GM21576 (cell line): ENCODE measurements around the gene IL1A.
"Not testable (repeated sequence)": the region's sequence is repeated elsewhere in the genome, so short reads cannot be mapped to it uniquely, and the experiment has no call there.

ENCODE experiments used
- ATAC-seq: cut with Tn5 transposase; IDR thresholded peaks from one replicate; pipeline ENCODE4 v1.9.1; 2021; ENCODE audit warnings: mild to moderate bottlenecking, moderate library complexity; ENCODE audit not compliant: unreplicated experiment

IL1A gene, protein sequence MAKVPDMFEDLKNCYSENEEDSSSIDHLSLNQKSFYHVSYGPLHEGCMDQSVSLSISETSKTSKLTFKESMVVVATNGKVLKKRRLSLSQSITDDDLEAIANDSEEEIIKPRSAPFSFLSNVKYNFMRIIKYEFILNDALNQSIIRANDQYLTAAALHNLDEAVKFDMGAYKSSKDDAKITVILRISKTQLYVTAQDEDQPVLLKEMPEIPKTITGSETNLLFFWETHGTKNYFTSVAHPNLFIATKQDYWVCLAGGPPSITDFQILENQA

DNA sequence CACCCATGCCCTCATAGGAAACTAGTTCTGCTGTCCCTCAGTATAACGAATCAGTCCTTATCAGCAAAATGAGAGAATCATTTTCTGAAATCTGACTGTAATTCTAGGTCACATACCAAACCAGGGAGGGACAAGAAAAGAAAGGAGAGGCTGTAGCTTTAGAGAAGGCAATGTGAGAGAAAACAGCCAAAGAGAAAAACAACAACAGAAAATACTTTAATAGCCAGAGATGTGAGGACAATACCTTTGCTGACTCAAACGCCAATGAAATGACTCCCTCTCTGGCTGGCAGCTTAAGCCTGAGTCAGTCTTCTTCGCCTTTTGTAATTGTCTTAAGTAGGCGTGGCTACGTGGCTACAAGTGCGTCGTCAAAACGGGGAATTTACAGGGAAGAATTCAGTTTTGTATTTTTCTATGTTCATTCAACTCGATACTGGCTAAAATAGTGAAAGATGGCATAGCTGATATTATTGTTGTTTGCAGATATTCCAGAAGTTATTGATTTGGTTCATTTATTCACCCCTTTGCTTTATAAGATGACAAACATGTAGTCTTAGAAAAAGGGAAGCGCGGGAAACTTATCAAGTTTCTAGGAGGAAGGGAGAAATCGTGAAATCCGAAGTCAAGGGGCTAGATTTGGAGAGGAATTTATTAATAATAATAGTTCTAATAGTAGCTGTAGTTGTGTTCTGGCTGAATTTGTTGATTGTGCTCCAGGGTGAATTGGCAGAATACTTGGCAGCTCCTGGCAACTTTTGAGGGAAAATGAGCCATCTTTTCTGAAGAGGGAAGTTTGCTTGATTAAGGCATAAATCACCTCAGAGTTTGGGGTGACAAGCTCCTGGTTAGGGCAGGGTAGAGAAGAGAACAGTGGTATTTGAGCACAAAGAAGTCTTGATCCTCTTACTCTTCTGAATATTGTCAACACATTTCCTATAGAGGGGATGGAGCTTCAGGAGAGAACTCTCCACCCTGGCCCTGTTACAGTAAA is at the start of gene IL1A:
Gene IL1A (minus strand): TSS at position 295 of the 991 bp plus-strand sequence. CDS start 723 bp downstream, outside the sequence.
- no peak for ATAC-seq

DNA sequence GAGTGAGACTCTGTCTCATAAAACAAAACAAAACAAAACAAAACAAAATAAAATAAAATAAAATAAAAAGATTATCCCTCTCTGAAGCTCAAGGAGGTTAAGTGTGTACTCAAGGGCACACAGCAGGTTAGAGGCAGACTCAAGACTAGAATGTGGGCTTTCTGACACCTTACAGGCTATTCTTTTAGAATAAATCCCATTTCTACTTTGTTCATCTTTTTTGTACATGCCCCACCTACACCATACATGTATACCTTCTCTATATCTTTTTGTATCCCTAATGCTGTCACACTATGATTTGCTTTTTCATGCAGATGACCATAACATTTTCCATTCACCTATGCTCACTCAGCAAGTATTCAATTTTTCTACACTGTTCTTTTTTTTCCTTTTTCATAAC is 49.7 kb upstream of the IL1A start:
- no peak for ATAC-seq

DNA sequence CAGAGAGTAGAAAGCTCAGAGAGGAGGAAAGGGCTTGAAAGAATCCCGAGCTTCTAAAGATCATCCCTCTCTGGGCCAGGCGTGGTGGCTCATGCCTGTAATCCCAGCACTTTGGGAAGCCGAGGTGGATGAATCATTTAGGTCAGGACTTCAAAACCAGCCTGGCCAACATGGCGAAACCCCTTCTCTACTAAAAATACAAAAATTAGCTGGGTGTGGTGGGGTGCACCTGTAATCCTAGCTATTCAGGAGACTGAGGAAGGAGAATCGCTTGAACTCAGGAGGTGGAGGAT is 49.3 kb upstream of the IL1A start:
- not testable (repeated sequence) for ATAC-seq

DNA sequence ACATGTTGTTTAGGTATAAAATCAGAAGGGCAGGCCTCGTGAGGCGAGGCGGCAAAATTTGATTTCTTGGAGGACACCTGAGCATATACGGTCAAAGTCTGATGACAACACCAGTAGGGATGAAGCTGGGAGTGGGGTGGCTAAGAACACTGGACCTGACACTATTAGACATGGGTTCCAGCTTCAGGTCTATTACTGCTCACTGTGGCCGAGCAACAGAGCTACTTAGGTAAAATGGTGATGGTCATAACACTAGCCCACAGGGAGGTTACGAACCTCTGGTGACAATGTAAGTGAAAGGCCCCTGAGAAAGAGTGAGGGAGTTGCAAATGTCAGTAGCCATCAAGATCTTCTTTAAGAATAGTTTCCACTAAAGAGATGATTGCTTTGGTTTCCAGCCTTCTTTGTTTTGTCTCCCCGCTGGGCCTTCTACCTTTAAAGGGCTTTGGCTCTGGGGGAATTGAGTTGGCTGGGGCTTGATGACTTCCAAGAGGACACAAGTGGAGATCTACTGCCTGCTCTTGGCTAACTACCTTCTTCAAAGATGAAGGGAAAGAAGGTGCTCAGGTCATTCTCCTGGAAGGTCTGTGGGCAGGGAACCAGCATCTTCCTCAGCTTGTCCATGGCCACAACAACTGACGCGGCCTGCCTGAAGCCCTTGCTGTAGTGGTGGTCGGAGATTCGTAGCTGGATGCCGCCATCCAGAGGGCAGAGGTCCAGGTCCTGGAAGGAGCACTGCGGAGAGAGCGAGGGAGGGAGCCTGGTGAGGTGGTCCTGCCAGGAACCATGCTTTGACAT is 48.7 kb upstream of the IL1A start:
- ATAC-seq: no peak

DNA sequence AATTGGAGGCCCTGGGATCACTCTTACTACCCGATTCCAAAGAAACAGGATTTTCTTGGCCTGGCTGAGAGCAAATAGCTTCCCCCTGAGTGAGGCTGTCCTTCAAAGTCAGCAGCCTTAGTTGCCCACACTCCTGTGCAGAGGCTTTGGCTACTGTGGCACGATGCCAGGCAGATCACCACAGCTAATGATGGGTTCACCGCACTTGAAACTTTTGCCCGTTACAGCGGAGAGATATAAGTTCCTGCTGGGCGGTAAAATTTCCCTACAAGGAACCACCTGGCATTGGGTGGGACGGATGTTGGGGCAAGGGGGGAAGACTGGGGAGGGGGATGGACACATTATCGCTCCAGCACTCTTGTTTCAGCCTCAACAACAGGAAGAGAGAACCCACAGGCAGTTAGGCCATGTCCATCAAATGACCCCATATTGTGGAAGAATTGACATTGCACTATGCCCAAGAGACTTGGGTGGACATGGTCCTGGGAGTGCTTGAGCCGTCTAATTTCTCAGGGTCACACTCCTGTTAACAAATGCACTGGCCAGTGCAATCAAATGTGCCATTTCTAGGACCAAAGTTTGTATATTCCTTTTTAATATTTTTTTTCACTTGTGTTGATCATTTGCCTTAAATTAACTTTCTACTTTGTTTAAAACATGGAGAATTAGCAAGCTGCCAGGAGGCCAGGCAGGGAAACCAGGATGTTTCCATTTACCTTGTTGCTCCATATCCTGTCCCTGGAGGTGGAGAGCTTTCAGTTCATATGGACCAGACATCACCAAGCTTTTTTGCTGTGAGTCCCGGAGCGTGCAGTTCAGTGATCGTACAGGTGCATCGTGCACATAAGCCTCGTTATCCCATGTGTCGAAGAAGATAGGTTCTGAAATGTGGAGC is 47.9 kb upstream of the IL1A start:
- ATAC-seq: no peak

DNA sequence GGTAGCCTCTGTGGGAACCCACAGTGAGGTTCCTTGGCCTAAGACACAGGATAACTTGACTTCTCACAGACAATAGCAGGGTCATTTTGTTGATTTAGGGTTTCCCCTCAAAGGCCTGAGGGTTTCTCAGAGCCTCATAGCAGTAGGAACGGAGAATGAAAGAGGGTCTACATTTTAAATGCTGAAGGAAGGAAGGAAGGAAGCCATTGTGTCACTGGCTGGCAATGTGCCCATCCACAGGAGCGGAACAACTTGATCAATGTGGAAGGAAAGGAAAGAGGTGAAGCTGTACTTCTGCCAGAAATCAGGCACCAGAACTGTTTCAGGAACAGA is 47.2 kb upstream of the IL1A start:
- no peak for ATAC-seq

DNA sequence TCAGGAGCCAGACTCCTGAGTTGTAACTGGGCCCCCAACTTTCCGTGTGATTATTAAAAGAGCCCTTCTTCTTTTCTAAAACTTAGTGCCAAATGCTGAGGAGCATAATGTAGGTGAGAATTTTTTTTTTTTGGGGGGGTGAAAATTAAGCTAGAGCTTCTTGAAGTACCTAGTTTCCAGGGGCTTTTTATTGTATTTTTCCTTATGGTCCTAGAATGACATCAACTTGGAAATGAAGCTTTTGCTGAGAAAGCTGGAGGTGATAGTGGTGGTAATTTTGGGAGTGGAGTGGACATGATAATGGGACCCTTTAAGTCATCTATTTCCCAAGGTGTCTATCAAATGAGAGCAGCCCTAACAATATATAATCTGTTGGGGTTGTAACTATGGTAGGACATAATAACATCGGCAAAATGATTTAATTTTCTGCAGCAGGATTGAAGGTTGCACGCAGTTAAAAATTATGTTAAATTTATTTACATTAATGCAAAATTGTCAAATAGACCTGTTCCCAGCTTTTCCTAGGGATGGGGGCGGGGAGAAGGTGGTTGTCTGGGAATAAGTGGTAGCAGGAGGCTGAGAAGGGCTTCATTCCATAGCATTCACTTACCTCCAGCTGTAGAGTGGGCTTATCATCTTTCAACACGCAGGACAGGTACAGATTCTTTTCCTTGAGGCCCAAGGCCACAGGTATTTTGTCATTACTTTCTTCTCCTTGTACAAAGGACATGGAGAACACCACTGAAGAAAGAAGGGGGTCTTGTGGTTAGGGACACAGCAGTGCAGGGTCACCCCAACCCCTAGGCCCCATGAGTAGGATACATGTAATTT is 46.6 kb upstream of the IL1A start:
- ATAC-seq: no peak

DNA sequence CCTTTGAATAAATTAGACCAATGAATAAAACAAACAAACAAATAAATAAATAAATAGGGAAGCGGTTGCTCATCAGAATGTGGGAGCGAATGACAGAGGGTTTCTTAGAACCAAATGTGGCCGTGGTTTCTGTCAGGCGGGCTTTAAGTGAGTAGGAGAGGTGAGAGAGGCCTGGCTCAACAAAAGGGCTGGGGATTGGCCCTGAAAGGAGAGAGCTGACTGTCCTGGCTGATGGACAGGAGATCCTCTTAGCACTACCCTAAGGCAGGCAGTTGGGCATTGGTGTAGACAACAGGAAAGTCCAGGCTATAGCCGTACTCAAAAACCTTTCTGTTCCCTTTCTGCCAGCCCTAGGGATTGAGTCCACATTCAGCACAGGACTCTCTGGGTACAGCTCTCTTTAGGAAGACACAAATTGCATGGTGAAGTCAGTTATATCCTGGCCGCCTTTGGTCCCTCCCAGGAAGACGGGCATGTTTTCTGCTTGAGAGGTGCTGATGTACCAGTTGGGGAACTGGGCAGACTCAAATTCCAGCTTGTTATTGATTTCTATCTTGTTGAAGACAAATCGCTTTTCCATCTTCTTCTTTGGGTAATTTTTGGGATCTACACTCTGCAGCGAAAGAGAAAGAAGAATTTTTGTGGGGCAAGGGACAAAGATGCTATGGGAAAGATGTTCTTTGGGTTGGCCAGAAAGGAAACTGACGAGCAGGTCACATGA is 45.8 kb upstream of the IL1A start:
- ATAC-seq: no peak

DNA sequence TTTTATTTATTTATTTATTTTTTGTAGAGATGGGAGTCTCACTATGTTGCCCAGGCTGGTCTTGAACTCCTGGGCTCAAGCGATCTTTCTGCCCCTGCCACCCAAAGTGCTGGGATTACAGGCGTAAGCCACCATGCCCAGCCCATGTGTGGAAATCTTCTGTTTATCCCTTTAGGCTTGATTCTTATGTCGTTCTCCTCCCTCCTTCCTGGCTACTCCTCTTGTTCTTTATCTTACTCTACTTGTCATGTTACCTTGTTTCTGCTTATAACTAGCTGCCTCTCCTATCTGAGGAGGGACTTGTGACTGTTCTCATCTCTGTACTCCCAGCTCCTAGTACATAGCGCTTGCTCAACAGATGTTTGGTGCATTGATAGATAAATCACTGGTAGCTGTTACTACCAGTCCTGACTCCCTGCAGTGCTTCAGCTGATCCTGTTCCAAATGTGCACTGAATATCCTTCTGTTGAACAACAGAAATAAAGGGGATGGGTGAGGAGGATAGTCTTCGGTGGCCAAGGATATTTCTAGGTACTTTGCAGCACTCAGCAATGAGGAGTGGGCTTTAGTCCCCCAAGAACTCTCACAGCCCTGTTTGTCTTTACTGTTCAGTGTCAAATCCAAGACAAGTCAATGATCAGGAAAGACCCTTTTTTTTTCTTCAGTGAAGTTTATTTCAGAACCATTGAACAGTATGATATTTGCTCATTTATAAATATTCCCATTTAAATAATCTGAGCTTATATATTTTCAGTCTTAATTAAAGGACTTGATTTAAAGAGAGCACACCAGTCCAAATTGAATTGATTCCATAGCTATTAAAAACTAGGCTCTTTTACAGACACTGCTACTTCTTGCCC is 45.0 kb upstream of the IL1A start:
- ATAC-seq: no peak

DNA sequence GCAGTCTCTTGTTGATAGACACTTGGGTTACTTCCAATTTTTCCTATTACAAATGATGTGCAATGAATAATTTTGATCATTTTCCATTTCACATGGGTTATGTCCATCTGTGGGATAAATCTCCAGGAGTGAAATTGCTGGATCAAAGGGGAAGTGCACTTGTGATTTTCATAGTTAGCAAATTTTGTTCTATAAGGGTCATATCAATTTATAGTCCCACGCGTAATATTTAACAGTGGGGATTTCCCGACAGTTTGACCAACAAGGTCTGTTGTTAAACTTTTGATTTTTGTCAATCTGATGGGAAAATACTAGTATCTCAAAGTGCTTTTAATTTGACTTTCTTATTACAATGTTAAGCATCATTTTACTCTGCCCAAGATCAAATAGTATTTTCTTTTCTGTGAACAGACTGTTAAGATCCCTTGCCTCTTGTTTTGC is 44.0 kb upstream of the IL1A start:
- ATAC-seq: no peak

DNA sequence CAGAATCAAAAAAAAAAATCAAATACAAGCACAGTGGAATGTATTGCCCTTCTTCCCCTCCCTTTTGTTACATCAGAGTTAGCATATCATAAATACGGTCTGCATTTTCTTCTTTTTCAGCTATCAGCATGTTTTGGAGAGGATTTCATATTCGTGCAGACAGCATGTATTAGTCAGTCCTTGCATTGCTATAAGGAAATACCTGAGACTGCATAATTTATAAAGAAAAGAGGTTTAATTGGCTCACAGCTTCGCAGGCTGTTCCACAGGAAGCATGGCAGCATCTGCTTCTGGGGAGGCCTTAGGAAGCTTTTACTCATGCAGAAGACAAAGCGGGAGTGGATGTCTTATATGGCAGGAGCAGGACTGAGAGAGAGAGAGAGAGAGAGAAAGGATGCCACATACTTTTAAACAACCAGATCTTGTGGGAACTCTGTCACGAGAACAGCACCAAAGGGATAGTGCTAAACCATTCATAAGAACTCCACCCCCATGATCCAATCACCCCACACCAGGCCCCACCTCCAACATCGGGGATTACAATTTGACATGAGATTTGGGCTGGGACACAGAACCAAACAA is 43.4 kb upstream of the IL1A start:
- no peak for ATAC-seq

DNA sequence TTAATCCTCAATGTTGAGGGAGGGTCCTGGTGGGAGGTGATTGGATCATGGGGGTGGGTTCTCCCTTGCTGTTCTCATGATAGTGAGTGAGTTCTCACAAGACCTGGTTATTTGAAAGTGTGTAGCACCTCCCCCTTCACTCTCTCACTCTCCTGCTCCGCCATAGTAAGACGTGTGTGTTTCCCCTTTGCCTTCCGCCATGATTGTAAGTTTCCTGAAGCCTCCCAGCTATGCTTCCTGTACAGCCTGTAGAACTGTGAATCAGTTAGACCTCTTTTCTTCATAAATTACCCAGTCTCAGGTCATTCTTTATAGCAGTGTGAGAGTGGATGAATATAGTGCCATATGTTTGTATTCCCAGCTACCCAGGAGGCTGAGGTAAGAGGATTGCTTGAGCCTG is 42.7 kb upstream of the IL1A start:
- no peak for ATAC-seq

DNA sequence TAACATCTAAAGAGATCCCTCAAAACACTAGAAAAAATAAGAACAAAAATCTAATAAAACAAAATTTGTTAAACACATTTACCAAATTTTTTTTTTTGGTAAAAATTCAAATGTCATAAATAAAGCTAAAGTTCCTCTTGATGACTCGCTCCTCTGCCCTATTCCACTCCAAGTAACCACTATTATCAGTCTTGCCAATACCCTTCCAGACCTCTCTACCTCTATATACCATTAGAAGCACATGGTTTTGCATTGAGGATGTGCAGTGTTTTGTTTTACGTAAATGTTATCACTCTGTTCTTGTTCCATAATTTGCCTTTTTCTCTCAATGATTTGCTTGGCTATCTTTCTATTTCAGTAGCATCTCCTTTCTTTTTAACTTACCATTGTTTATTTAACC is 41.4 kb upstream of the IL1A start:
- no peak for ATAC-seq

DNA sequence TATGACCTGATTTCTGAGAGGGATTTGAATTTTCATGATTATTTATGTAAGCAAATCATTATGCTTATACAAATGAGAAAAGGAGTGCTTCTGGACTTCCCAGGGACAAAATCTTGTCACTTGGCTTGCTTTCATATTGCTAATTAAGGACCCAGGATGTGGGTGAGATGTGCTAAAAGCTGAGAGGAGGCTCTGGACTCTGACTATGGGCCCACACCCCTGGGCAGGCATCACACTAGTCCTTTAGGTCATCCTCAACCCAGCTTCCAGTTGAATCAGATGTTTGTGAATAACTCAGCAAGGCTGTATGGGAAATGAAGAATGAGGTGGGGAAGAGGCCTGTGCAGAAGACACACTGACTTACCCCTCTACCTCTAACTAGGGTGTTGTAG is 40.4 kb upstream of the IL1A start:
- no peak for ATAC-seq

DNA sequence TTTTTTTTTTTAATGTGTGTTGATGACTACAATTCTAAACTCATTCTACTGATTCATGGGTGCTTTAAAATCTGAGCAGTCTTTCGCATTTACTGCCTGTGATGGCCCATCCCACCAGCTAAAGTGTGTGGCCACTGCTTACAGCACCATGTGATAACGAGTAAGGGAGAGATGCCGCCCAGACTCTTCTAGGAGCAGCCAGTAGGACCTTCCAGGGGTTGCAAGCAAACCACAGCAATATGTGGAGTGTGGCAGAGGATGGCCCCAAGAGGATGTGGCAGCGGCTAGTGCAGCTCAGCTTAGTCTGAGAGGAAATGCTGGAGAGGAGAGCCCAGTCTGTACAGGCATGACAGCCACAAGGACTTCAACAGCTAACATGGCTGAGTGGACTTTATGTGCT is 37.4 kb upstream of the IL1A start:
- no peak for ATAC-seq

DNA sequence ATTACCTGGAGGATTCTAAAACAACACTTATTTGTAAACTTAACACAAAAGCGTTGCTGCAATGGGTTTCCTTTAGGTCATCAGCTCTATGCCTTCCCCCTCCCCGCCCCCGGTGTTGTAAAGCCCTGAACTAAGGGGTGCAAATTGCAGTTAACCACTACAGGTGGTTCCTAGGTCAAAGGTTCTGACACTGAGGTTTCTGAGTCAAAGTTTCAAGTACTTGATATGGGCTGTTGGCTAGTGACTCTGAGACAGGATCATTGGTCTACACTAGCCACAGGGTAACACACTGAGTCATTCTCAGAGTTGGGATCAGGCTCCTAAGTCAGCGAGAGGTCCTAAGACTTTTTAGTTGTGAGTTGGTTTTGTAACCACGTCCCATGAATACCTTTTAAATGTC is 36.8 kb upstream of the IL1A start:
- no peak for ATAC-seq

DNA sequence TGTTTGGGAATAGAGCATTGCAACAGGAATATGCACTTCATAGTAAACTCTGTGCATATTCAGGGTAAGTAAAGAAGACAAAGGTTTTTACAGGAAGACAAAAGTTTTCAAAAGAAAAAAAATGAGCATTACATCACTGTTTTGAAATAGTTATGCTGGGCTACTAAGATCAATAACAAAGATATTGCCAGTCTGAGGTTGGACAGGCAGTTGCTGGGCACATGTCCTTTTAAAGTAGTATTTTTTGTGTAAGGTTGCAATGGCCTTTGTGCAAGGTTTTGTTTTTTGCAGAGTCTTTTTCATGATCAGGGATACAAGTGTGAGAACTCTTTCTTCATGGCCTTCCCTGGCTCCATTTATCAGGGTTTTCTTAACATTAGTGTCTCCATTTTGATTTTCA is 36.0 kb upstream of the IL1A start:
- ATAC-seq: no peak

DNA sequence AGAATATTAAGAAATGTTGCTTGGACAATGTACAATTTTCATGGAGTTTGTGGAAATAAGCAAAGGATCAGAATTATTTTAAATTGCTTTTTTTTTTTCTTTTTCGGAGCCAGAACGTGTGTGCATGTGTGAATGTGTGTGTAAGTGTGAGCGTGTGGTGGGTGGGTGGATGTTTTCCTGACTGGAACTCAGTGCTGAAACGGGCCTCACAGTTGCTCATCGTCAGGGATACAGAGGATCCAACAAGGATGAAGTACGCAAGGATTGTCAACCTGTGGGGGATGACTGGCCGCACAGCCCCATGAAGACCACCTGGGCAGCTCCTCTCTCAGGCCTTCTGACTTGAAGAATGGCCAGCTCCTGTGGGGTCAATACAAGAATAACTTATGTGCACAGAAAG is 34.8 kb upstream of the IL1A start:
- ATAC-seq: no peak
